Measurements from ENCODE around the gene PLEKHF1.
A peak's percentile ranks its signal among the peaks of the same experiment; 100 is the strongest.

Gene PLEKHF1

DNA sequence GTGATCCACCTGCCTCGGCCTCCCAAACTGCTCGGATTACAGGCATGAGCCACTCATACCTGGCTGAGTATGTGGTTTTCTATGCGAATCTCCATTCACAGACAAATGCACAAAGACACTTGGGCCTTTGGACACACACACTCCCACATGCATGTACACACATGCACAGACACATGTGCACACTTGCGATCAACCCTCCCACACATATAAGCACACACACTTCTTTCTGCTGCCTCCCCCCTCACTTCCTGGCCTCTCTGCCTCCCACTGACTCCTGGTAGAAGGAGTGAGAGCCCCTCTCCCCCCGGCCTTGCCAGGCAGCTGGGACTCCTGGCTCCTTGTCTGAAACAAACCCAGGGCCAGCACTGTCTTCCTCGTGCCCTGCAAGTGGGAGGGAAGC, 29.3 kb upstream of the PLEKHF1 start:
- no peak overlapping the region for H3K4me3 ChIP-seq (ENCODE audit: low read length)
- DNase-seq (ENCODE audit: low read depth), result no peak
- TF ChIP-seq, protein P1, sequence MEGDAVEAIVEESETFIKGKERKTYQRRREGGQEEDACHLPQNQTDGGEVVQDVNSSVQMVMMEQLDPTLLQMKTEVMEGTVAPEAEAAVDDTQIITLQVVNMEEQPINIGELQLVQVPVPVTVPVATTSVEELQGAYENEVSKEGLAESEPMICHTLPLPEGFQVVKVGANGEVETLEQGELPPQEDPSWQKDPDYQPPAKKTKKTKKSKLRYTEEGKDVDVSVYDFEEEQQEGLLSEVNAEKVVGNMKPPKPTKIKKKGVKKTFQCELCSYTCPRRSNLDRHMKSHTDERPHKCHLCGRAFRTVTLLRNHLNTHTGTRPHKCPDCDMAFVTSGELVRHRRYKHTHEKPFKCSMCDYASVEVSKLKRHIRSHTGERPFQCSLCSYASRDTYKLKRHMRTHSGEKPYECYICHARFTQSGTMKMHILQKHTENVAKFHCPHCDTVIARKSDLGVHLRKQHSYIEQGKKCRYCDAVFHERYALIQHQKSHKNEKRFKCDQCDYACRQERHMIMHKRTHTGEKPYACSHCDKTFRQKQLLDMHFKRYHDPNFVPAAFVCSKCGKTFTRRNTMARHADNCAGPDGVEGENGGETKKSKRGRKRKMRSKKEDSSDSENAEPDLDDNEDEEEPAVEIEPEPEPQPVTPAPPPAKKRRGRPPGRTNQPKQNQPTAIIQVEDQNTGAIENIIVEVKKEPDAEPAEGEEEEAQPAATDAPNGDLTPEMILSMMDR (conservative IDR thresholded peaks at IDR 0.05; ENCODE audit: low read length), result no peak

DNA sequence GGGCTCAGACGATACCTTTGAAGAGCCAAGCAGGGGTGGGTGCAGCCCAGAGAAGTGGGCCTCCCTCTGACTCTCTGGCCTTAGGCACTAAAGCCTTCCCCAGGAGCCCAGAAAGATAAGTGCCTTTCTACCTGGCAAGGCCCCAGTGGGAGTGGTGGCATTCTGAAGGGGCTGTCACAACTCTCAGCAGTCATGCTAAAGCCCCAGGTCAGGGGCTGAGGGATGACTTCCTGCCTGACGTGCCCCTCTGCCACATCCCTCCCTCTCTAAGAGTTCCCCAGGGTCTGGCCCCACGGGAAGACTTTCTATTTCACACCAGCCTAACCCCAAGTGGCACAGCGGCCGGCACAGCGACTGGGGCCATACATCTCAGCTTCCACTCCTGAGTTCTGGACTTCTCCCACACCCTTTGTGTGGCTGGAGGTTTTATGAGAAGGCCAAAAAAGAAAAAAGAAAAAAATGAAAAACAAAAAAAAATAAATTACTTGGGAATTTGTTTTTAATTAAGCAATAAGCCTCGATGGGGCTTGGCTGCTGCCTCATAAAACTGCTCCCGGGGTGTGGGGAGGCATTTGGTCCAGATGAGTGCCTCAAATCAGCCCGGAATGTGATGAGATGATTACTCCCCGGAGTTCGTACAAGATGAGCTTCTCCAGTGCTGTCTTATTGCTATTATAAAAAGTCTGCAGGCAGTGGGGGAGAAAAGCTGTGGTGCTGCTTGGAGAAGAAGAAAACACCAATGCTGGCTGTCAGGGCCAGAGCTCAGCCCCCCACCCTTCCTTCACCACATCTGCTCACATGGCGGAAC, 28.5 kb upstream of the PLEKHF1 start:
- TF ChIP-seq, protein P1 (conservative IDR thresholded peaks at IDR 0.05; ENCODE audit: low read length), result no peak
- peak; percentile 38 for DNase-seq (ENCODE audit: low read depth)
- no peak overlapping the region for H3K4me3 ChIP-seq (ENCODE audit: low read length)

DNA sequence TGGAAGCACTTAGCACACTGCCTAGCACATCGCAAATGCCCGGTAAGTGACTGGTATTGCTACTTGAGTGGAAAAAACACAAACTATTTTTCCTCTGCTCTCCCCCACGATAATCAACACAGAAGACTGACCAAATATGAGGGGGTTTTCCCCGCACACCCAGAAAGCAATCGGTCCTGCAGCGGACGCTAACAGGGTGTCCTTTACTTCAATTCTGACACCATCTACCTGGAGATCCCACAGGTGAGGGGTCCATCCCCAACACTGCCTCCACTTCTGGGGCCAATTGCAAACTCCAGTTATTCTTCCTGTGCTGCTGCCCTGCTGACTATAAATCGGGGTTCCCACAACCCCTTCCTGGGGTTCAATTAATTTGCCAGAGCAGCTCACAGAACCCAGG, 26.2 kb upstream of the PLEKHF1 start:
- TF ChIP-seq, protein P1 (conservative IDR thresholded peaks at IDR 0.05; ENCODE audit: low read length), result no peak
- no peak overlapping the region for H3K4me3 ChIP-seq (ENCODE audit: low read length)
- DNase-seq (ENCODE audit: low read depth), result no peak

DNA sequence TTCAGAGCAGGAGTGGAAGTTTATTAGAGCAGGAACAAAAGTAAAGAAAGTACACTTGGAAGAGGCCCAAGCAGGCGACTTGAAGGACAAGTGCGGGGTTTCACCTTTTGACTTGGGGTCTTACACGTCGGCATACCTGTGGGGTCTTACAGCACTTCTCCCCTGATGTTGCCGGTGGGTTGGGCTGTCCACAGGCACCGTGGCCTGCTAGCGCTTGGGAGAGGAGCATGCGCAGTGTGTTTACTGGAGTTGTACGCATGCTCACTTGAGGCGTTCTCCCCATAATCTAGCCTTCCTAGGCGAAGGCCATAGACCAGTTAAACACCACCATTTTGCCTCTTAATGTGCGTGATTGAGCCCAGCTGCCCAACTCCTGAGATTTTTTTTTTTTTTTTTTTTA, 25.0 kb upstream of the PLEKHF1 start:
- no peak for DNase-seq (ENCODE audit: low read depth)
- TF ChIP-seq, protein P1 (conservative IDR thresholded peaks at IDR 0.05; ENCODE audit: low read length), result no peak
- no peak overlapping the region for H3K4me3 ChIP-seq (ENCODE audit: low read length)

DNA sequence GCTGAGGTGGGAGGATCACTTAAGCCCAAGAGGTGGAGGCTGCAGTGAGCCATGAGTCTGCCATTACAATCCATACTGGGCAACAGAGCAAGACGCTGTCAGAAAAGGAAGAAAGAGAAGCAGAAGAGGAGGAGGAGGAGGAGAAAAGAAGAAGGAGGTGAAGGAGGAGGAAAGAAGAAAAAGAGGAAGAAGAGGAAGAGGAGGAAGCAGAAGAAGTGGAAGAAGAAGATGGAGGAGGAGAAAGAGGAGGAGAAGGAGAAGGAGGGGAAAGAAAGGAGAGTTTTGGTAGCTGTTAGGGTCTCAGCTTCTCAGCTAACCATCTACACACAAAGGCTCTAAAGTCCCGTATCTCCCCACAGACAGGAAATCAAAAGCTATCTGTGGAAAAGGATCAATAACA, 23.7 kb upstream of the PLEKHF1 start:
- DNase-seq (ENCODE audit: low read depth), result no peak
- TF ChIP-seq, protein P1 (conservative IDR thresholded peaks at IDR 0.05; ENCODE audit: low read length), result no peak
- H3K4me3 ChIP-seq (ENCODE audit: low read length), result no peak overlapping the region

DNA sequence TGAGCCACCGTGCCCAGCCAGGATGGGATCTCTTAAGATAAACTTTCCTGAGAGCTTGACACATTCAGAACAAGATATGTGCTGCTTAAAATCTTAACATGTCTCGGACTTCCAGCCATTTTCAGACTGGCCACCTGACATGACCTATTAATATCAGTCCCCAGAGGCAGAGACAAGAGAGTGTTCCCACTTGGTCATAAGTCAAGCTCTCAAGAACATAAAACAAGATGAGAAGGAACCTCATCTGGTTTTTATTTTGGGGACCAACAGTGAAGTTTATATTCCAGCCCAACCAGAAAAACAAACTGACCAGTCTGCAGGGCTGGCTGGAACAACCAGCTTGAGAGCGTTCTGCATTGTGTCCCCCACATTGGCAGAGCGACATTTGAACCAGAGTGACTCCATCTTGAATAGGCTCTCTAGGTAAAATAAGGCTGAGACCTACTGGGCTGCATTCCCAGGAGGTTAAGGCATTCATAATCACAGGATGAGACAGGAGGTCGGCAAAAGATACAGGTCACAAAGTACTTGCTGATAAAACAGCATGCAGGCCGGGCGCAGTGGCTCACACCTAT, 21.8 kb upstream of the PLEKHF1 start:
- no peak overlapping the region for H3K4me3 ChIP-seq (ENCODE audit: low read length)
- peak; percentile 9 for DNase-seq (ENCODE audit: low read depth)
- TF ChIP-seq, protein P1 (conservative IDR thresholded peaks at IDR 0.05; ENCODE audit: low read length), result no peak

DNA sequence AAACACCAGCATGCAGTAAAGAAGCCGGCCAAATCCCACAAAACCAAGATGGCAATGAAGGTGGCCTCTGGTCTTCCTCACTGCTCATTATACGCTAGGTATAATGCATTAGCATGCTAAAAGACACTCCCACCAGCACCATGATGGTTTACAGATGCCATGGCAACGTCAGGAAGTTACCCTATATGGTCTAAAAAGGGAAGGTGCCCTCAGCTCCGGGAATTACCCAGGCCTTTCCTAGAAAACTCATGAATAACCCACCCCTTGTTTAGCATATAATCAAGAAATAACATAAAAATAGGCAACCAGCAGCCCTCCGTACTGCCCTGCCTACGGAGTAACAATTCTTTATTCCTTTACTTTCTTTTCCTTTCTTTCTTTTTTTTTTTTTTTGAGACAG, 21.1 kb upstream of the PLEKHF1 start:
- no peak for DNase-seq (ENCODE audit: low read depth)

More for the DNA sequence above, 21.1 kb upstream of the PLEKHF1 start:
- TF ChIP-seq, protein P1 (conservative IDR thresholded peaks at IDR 0.05; ENCODE audit: low read length), result no peak
- no peak overlapping the region for H3K4me3 ChIP-seq (ENCODE audit: low read length)

All from AG10803 (cell line).